SK-N-SH (cell line): Measurements from ENCODE around the gene PTPRN. TPM values are rescaled to one million over a fixed set of nuclear protein-coding genes. Genes with fewer than 3 reads are reported as not detected.

Experiments used
- CTCF ChIA-PET: fragments of 300-600, 350-600 bp; formaldehyde crosslinking; extraction: SDS; loops from one replicate; lab custom pipeline; 2021; lab: Yijun Ruan, JAX
- POLR2A ChIA-PET: fragments of 350-600 bp; sonication (Branson Sonifier 250); formaldehyde crosslinking; extraction: SDS; loops from one replicate; lab custom pipeline; 2020; ENCODE audit warnings: antibody characterized with exemption, inconsistent platforms; lab: Yijun Ruan, JAX
- DNase-seq: peaks from one replicate; pipeline ENCODE4 v3.0.0; 2012
- H2AFZ ChIP-seq: fragments of 200-600 bp; sonication (generic); 2 replicates; pipeline ENCODE4 v1.8.1; 2016; ENCODE audit warnings: antibody characterized with exemption, mild to moderate bottlenecking, low read depth
- H3F3A ChIP-seq: fragments of 200-600 bp; sonication (generic); replicated peaks from 2 replicates; pipeline ENCODE3; 2016; ENCODE audit warnings: antibody characterized with exemption, mild to moderate bottlenecking; ENCODE audit not compliant: insufficient read depth
- H3K27ac ChIP-seq, 2 experiments: fragments of 200-500 bp in 1 of 2; fragments of 200-600 bp in 1 of 2; sonication (Bioruptor generic) in 1 of 2; sonication (generic), shearing (Covaris generic) in 1 of 2; 2 replicates each; pipeline versions ENCODE4 v1.5.1 to v1.6.1; 2014 to 2016; ENCODE audit warnings: low read depth in 2 of 2, inconsistent platforms in 1 of 2, low read length in 1 of 2, mild to moderate bottlenecking in 1 of 2, mixed read lengths in 1 of 2
- H3K27me3 ChIP-seq: fragments of 200-600 bp; sonication (generic), shearing (Covaris generic); 2 replicates; pipeline ENCODE4 v1.6.1; 2016; ENCODE audit warnings: mixed run types; ENCODE audit not compliant: insufficient read depth
- H3K36me3 ChIP-seq, 2 experiments: fragments of 200-500 bp in 1 of 2; fragments of 200-600 bp in 1 of 2; sonication (Bioruptor generic) in 1 of 2; sonication (generic) in 1 of 2; replicated peaks in 1 of 2; 2 replicates each; pipeline versions ENCODE3 to v1.5.1; 2014 to 2016; ENCODE audit warnings: low read length in 1 of 2, mild to moderate bottlenecking in 1 of 2; ENCODE audit not compliant: insufficient read depth in 2 of 2, control insufficient read depth in 1 of 2
- H3K4me1 ChIP-seq, 2 experiments: fragments of 200-500 bp in 1 of 2; fragments of 200-600 bp in 1 of 2; sonication (Bioruptor generic) in 1 of 2; sonication (generic), shearing (Covaris generic) in 1 of 2; 2 replicates each; pipeline versions ENCODE4 v1.5.1 to v1.6.1; 2014 to 2016; ENCODE audit warnings: low read depth in 1 of 2, low read length in 1 of 2, mixed run types in 1 of 2; ENCODE audit not compliant: insufficient read depth in 2 of 2, control insufficient read depth in 1 of 2
- H3K4me2 ChIP-seq: fragments of 200-600 bp; sonication (generic), shearing (Covaris generic); 2 replicates; pipeline ENCODE4 v1.6.1; 2017; ENCODE audit warnings: mixed run types
- H3K4me3 ChIP-seq, 2 experiments: fragments of 200-500 bp in 1 of 2; fragments of 200-600 bp in 1 of 2; sonication (Bioruptor generic) in 1 of 2; sonication (generic), shearing (Covaris generic) in 1 of 2; 2 replicates each; pipeline versions ENCODE4 v1.5.1 to v1.8.1; 2014 to 2016; ENCODE audit warnings: low read depth in 2 of 2, inconsistent platforms in 1 of 2, low read length in 1 of 2, mild to moderate bottlenecking in 1 of 2, mixed read lengths in 1 of 2, moderate library complexity in 1 of 2
- H3K79me2 ChIP-seq: fragments of 200-600 bp; sonication (generic); 2 replicates; pipeline ENCODE4 v1.8.1; 2017; ENCODE audit warnings: mild to moderate bottlenecking; ENCODE audit not compliant: insufficient read depth
- H3K9ac ChIP-seq: fragments of 200-600 bp; sonication (generic); 2 replicates; pipeline ENCODE4 v1.6.1; 2017; ENCODE audit warnings: mixed run types
- H3K9me2 ChIP-seq: fragments of 200-600 bp; sonication (generic); 2 replicates; pipeline ENCODE4 v1.6.1; 2017; ENCODE audit warnings: mixed run types
- H3K9me3 ChIP-seq: fragments of 200-600 bp; sonication (generic); 2 replicates; pipeline ENCODE4 v1.6.1; 2017; ENCODE audit warnings: mixed run types, mild to moderate bottlenecking, moderate library complexity
- H4K20me1 ChIP-seq: fragments of 200-600 bp; sonication (generic); 2 replicates; pipeline ENCODE4 v1.6.1; 2017; ENCODE audit warnings: mild to moderate bottlenecking, mixed run types; ENCODE audit not compliant: insufficient read depth
- CHD2 ChIP-seq: fragments of 150-350 bp; IDR thresholded peaks from 2 replicates; pipeline ENCODE4 v1.6.1; 2018; ENCODE audit warnings: low read length; ENCODE audit not compliant: partially characterized antibody
- CTCF ChIP-seq: fragments of 200-600 bp; sonication (generic); IDR thresholded peaks from 2 replicates; pipeline ENCODE4 v1.6.1; 2017; ENCODE audit warnings: antibody characterized with exemption, mild to moderate bottlenecking, moderate library complexity
- EP300 ChIP-seq, 2 experiments: IDR thresholded peaks; 2 replicates each; pipeline versions ENCODE4 v1.4.0 to v1.6.1; 2012; ENCODE audit warnings: borderline replicate concordance in 1 of 2, low read depth in 1 of 2, low read length in 1 of 2
- EZH2phosphoT487 ChIP-seq: fragments of 200-600 bp; sonication (generic); IDR thresholded peaks from 2 replicates; pipeline ENCODE4 v1.6.1; 2017; ENCODE audit warnings: low read depth, mixed run types, mild to moderate bottlenecking, antibody characterized with exemption, moderate library complexity, borderline replicate concordance
- GABPA ChIP-seq: IDR thresholded peaks from 2 replicates; pipeline ENCODE4 v1.4.0; 2012; ENCODE audit warnings: low read depth, mild to moderate bottlenecking
- JUND ChIP-seq: IDR thresholded peaks from 2 replicates; pipeline ENCODE4 v1.4.0; 2012
- NFIC ChIP-seq: IDR thresholded peaks from 2 replicates; pipeline ENCODE4 v1.4.0; 2012; ENCODE audit warnings: borderline replicate concordance
- NRF1 ChIP-seq: IDR thresholded peaks from 2 replicates; pipeline ENCODE4 v1.6.1; 2012; ENCODE audit warnings: low read depth, mild to moderate bottlenecking, low read length
- PBX3 ChIP-seq: IDR thresholded peaks from 2 replicates; pipeline ENCODE4; 2012
- RAD21 ChIP-seq: IDR thresholded peaks from 2 replicates; pipeline ENCODE4 v1.6.1; 2012; ENCODE audit warnings: mild to moderate bottlenecking, low read length
- REST ChIP-seq: IDR thresholded peaks from 2 replicates; pipeline ENCODE4 v1.6.1; 2012; ENCODE audit warnings: mild to moderate bottlenecking, low read depth, low read length, moderate library complexity
- RFX5 ChIP-seq: IDR thresholded peaks from 2 replicates; pipeline ENCODE4 v1.6.1; 2012; ENCODE audit warnings: mild to moderate bottlenecking, improper control_type of control experiment, low read length
- TAF1 ChIP-seq: IDR thresholded peaks from 2 replicates; pipeline ENCODE4 v1.6.1; 2012; ENCODE audit warnings: low read depth, mild to moderate bottlenecking, low read length, moderate library complexity, borderline replicate concordance
- USF2 ChIP-seq: fragments of 150-350 bp; IDR thresholded peaks from 2 replicates; pipeline ENCODE4 v1.6.1; 2017; ENCODE audit warnings: antibody characterized with exemption, low read length, low read depth, borderline replicate concordance
- WGBS: methylation state at CpG from one replicate; pipeline ENCODE4 v1.1.6; 2017; ENCODE audit warnings: low lambda C conversion rate; 5-methylcytosine and 5-hydroxymethylcytosine counted together
- polyA plus RNA-seq, 3 experiments: library from polyadenylated mRNA; depleted of rRNA; stranded (reverse); fragments of >200 nt; gene quantifications; 2 replicates each; pipeline ENCODE4 v1.2.3, GENCODE V29; 2012

The PTPRN gene
- polyA plus RNA-seq, 1 of the 3 experiments (the other 2 are of a cell fraction) = 9.5 TPM

GRCh38 chr2:219272356-219272755, 36.8 kb downstream of the PTPRN start:
- Histone ChIP-seq H2AFZ (no peak overlapping the region), H3F3A (peaks cover 6% of the 10 kb centered on the region), H3K9me2 (no peaks in the 10 kb centered on the region), H3K27ac (no peak overlapping the region), H3K79me2 (no peaks in the 10 kb centered on the region)
- 87% methylated on average over 3 of the region's 4 CpGs for WGBS
- CTCF ChIA-PET = interaction anchor here (1.2 to 15.4 kb wide), 2 partner anchors 20 to 24 kb away, joined by 3 to 312 read pairs; no protein-coding TSS in a partner anchor
- POLR2A ChIA-PET = no interaction called here
- TF ChIP-seq PBX3 (no peak), EZH2phosphoT487 (no peak), RFX5 (no peak), NFIC (no peak), USF2 (no peak), TAF1 (no peak), GABPA (no peak), JUND (no peak), NRF1 (no peak), REST (no peak), EP300 (IDR thresholded peaks at IDR 0.05; ENCODE audit: borderline replicate concordance in 1 of 2, low read depth in 1 of 2, low read length in 1 of 2) (no peak), RAD21 (no peak), CTCF (no peak), CHD2 (no peak)
- TF ChIP-seq, all 33 proteins: peak for 0
- Histone ChIP-seq H3K36me3 (no peaks in the 10 kb centered on the region), H3K9ac (no peak overlapping the region), H3K4me1 (peaks cover 10 to 14% of the 10 kb centered on the region in 2 experiments; a peak in 3 of 4 replicates), H3K4me3 (no peak overlapping the region), H4K20me1 (no peaks in the 10 kb centered on the region), H3K27me3 (no peaks in the 10 kb centered on the region; the same call in 1 of the 2 replicates), H3K9me3 (no peaks in the 10 kb centered on the region), H3K4me2 (no peak overlapping the region)
- no peak for DNase-seq
